Measurements from ENCODE around the gene CCT8L2.
"Not testable (repeated sequence)": the region's sequence is repeated elsewhere in the genome, so short reads cannot be mapped to it uniquely, and the experiment has no call there.

DNA sequence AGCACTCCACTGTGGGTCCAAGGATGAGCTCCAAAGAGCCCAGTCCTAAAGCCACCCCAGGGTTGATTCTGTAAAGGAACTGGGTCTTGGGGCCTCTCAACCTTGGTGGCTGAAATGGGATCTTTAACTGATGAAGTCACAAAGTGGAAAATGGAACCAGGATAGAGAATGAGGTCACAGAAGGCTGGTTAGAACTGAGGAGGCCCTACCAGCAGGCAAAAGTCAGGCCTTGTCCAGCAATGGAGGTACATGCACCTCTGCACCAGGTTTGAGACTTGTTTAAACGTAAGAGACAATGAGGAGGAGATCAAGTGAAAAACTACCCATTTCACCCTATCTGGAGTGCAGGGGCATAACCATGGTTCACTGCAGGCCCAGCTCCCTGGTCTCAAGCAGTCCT, at the start of gene CCT8L2:
- TF ChIP-seq CTCF (conservative IDR thresholded peaks at IDR 0.05; ENCODE audit: low read depth, low read length); EZH2 (IDR thresholded peaks at IDR 0.05; ENCODE audit: borderline replicate concordance, low read depth, low read length, poor library complexity, severe bottlenecking): not testable (repeated sequence)

Data from A673 (cell line).